Measurements from ENCODE around the gene HRNR. TPM values are rescaled to one million over a fixed set of nuclear protein-coding genes. Genes with fewer than 3 reads are reported as not detected.

HRNR gene
- polyA plus RNA-seq, 2 of the 4 experiments (the other 2 are of a cell fraction): not detected

GRCh38 chr1:152182944-152183361 lies 41.0 kb downstream of the HRNR start:
- FAIRE-seq (no peak), ATAC-seq (peak; percentile 67 to 68), DNase-seq (ENCODE audit: low read depth in 1 of 2, low spot score in 1 of 2) (peak in 1 of 2 experiments; percentile 58)
- 3% methylated on average over 2 of the region's 2 CpGs for WGBS (ENCODE audit: missing lambda C conversion rate)
- Histone ChIP-seq H3K9me3 (no peaks in the 10 kb centered on the region), H3K4me3 (no peak overlapping the region), H3K4me1 (peaks cover 14% of the 10 kb centered on the region), H3K27ac (peak overlapping the region; percentile 34 to 65), H3K4me2 (peak overlapping the region; percentile 9)
- ChIA-PET CTCF (interaction anchor here (0.9 to 18.0 kb wide), 12 partner anchors 13 to 321 kb away, joined by 3 to 357 read pairs (median 52); partner anchors contain the start of gene TCHH), POLR2A (no interaction called here)
- TF ChIP-seq NPAS2 (CRISPR knock-in tag; IDR thresholded peaks at IDR 0.05; ENCODE audit: borderline replicate concordance): no peak
- peak; percentile 60 for TF ChIP-seq MAFK (IDR thresholded peaks at IDR 0.05; ENCODE audit: partially characterized antibody)
- no peak for TF ChIP-seq KDM5A (IDR thresholded peaks at IDR 0.05)
- TF ChIP-seq HOXB5 (CRISPR knock-in tag; IDR thresholded peaks at IDR 0.05): no peak
- TF ChIP-seq PHF8 (IDR thresholded peaks at IDR 0.05; ENCODE audit: borderline replicate concordance, low read depth): no peak
- 0 out of 2 replicates have a peak, but pooled peaks have one; percentile 17 for TF ChIP-seq FOSL2 (IDR thresholded peaks at IDR 0.05)
- 0 out of 2 replicates have a peak, but pooled peaks have one; percentile 17 for TF ChIP-seq FOSL2 (CRISPR knock-in tag; IDR thresholded peaks at IDR 0.05)

GRCh38 chr1:152182431-152182830 lies 41.6 kb downstream of the HRNR start:
- H3K4me3 ChIP-seq: no peak overlapping the region
- no peak for FAIRE-seq
- H3K4me2 ChIP-seq: peak overlapping the region; percentile 9; the same call in 2 of the 3 replicates
- DNase-seq (ENCODE audit: low read depth in 1 of 2, low spot score in 1 of 2): peak in 1 of 2 experiments; percentile 38
- TF ChIP-seq KDM1A (IDR thresholded peaks at IDR 0.05; ENCODE audit: low read depth): no peak
- TF ChIP-seq RAD21 (conservative IDR thresholded peaks at IDR 0.05 in 1 of 2, IDR thresholded peaks at IDR 0.05 in 1 of 2): peak; percentile 68 to 72
- no peak for TF ChIP-seq EP300 (IDR thresholded peaks at IDR 0.05)
- TF ChIP-seq NPAS2 (CRISPR knock-in tag; IDR thresholded peaks at IDR 0.05; ENCODE audit: borderline replicate concordance): no peak
- no peak for TF ChIP-seq BHLHE40 (IDR thresholded peaks at IDR 0.05; ENCODE audit: low read depth, low read length)
- no peak for TF ChIP-seq NFE2L2 (conservative IDR thresholded peaks at IDR 0.05; ENCODE audit: low read length)
- TF ChIP-seq RFX5 (IDR thresholded peaks at IDR 0.05): no peak
- no peak for TF ChIP-seq ESRRA (IDR thresholded peaks at IDR 0.05; ENCODE audit: borderline replicate concordance, low read length)
- peak; percentile 72 for TF ChIP-seq SMC3 (IDR thresholded peaks at IDR 0.05)
- no peak for TF ChIP-seq ZC3H11A (IDR thresholded peaks at IDR 0.05)
- peak; percentile 65 for TF ChIP-seq CTCF (IDR thresholded peaks at IDR 0.05)
- no peak for TF ChIP-seq MAZ (IDR thresholded peaks at IDR 0.05; ENCODE audit: borderline replicate concordance, low read depth, low read length)
- peaks cover 14% of the 10 kb centered on the region for H3K4me1 ChIP-seq
- POLR2A ChIA-PET: interaction anchor here (0.6 kb wide), 1 partner anchor 134 kb away, joined by 3 read pairs; no protein-coding TSS in a partner anchor
- no peak for ATAC-seq
- no peaks in the 10 kb centered on the region for H3K9me3 ChIP-seq
- H3K27ac ChIP-seq: peak overlapping the region; percentile 37 to 65; a peak in 5 of 6 replicates
- WGBS (ENCODE audit: missing lambda C conversion rate): 61% methylated on average over 2 of the region's 2 CpGs
- CTCF ChIA-PET: interaction anchor here (0.5 to 18.0 kb wide), 11 partner anchors 12 to 322 kb away, joined by 3 to 357 read pairs (median 89); partner anchors contain the start of gene TCHH

GRCh38 chr1:152179566-152179965 lies 44.4 kb downstream of the HRNR start:
- TF ChIP-seq KDM5A (IDR thresholded peaks at IDR 0.05) (no peak), TP53 (CRISPR knock-in tag; IDR thresholded peaks at IDR 0.05) (no peak), MAZ (IDR thresholded peaks at IDR 0.05; ENCODE audit: borderline replicate concordance, low read depth, low read length) (no peak), ZFP36 (IDR thresholded peaks at IDR 0.05; ENCODE audit: borderline replicate concordance, partially characterized antibody) (no peak), FOXS1 (CRISPR knock-in tag; IDR thresholded peaks at IDR 0.05) (no peak), HMGXB4 (CRISPR knock-in tag; IDR thresholded peaks at IDR 0.05; ENCODE audit: borderline replicate concordance) (no peak), NPAS2 (CRISPR knock-in tag; IDR thresholded peaks at IDR 0.05; ENCODE audit: borderline replicate concordance) (no peak), EP300 (IDR thresholded peaks at IDR 0.05) (no peak), JUNB (IDR thresholded peaks at IDR 0.05) (no peak), POLR2A (IDR thresholded peaks at IDR 0.05; ENCODE audit: low read length) (no peak), CBX2 (IDR thresholded peaks at IDR 0.05; ENCODE audit: borderline replicate concordance, low read depth) (no peak), ZNF302 (CRISPR knock-in tag; IDR thresholded peaks at IDR 0.05) (no peak)
- H3K4me2 ChIP-seq: no peak overlapping the region
- no peaks in the 10 kb centered on the region for H3K9me3 ChIP-seq
- no peak overlapping the region for H3K4me3 ChIP-seq
- no peak; a peak in 1 of 6 replicates for ATAC-seq
- peaks cover 14% of the 10 kb centered on the region for H3K4me1 ChIP-seq
- DNase-seq (ENCODE audit: low read depth in 1 of 2, low spot score in 1 of 2): no peak
- no peak for FAIRE-seq
- 91% methylated on average over 1 of the region's 1 CpG for WGBS (ENCODE audit: missing lambda C conversion rate)
- ChIA-PET CTCF (interaction anchor here (0.9 to 18.0 kb wide), 7 partner anchors 9 to 279 kb away, joined by 4 to 357 read pairs (median 195); no protein-coding TSS in a partner anchor), POLR2A (no interaction called here)
- no peak overlapping the region for H3K27ac ChIP-seq
